ENCODE data around the gene CPZ.

- TF ChIP-seq POLR2A (IDR thresholded peaks at IDR 0.05) (no peak), CTCF (IDR thresholded peaks at IDR 0.05) (no peak)
These were observed 26.6 kb downstream of the CPZ start for GRCh38 chr4:8618961-8619720.

Data from breast epithelium (tissue), 3 donors.